IMR-90 (cell line): ENCODE measurements around the gene F10. TPM values are rescaled to one million over a fixed set of nuclear protein-coding genes. Genes with fewer than 3 reads are reported as not detected.

ENCODE experiments used
- ATAC-seq: fragments of 200-7000 bp; cut with Tn5 transposase; 2 replicates; pipeline ENCODE4 v1.9.1; 2020; ENCODE audit warnings: low read depth, mild to moderate bottlenecking, moderate library complexity
- BruUV-seq: library from RNA; stranded (reverse); fragments of 400-500 nt; replicated peaks from 2 replicates; lab custom pipeline; 2021; lab: Mats Ljungman, UMichigan
- CTCF ChIA-PET: fragments of 300-600 bp; formaldehyde crosslinking; extraction: SDS; loops from one replicate; lab custom pipeline; 2021; ENCODE audit warnings: antibody characterized with exemption; lab: Yijun Ruan, JAX
- POLR2A ChIA-PET: fragments of 300-600 bp; sonication (Branson Sonifier 250); formaldehyde crosslinking; loops from one replicate; lab custom pipeline; 2022; ENCODE audit warnings: antibody characterized with exemption; ENCODE audit not compliant: unreplicated experiment; lab: Charles Lee
- DNase-seq: peaks from one replicate; pipeline ENCODE4 v3.0.0; 2013
- H2AFZ ChIP-seq: replicated peaks from 2 replicates; pipeline ENCODE3; 2013; ENCODE audit warnings: low read length, mild to moderate bottlenecking; ENCODE audit not compliant: poor library complexity
- H2AK5ac ChIP-seq: 2 replicates; pipeline ENCODE4 v1.6.1; 2013; ENCODE audit warnings: low read depth, low read length, inconsistent platforms
- H2AK9ac ChIP-seq: replicated peaks from 2 replicates; pipeline ENCODE3; 2013; ENCODE audit warnings: mild to moderate bottlenecking, low read depth, low read length, moderate library complexity; ENCODE audit not compliant: poor library complexity
- H2BK120ac ChIP-seq: 2 replicates; pipeline ENCODE4 v1.6.1; 2013; ENCODE audit warnings: low read depth, low read length, inconsistent platforms
- H2BK15ac ChIP-seq: 3 replicates; pipeline ENCODE4 v1.6.1; 2013; ENCODE audit warnings: low read depth, low read length, inconsistent platforms
- H2BK20ac ChIP-seq: 2 replicates; pipeline ENCODE4 v1.6.1; 2013; ENCODE audit warnings: low read depth, mild to moderate bottlenecking, inconsistent platforms, low read length, moderate library complexity
- H2BK5ac ChIP-seq: 2 replicates; pipeline ENCODE4 v1.6.1; 2013; ENCODE audit warnings: mild to moderate bottlenecking, low read depth, low read length, inconsistent platforms; ENCODE audit not compliant: poor library complexity, severe bottlenecking
- H3K14ac ChIP-seq: replicated peaks from 2 replicates; pipeline ENCODE4 v1.6.1; 2013; ENCODE audit warnings: low read depth, low read length, inconsistent platforms
- H3K18ac ChIP-seq: 2 replicates; pipeline ENCODE4 v1.6.1; 2013; ENCODE audit warnings: low read depth, low read length, control low read depth
- H3K23ac ChIP-seq: 2 replicates; pipeline ENCODE4 v1.6.1; 2013; ENCODE audit warnings: low read depth, low read length, inconsistent platforms
- H3K27ac ChIP-seq: 2 replicates; pipeline ENCODE4 v1.5.1; 2013; ENCODE audit warnings: mild to moderate bottlenecking, control low read depth, low read length; ENCODE audit not compliant: insufficient read depth
- H3K27me3 ChIP-seq: 2 replicates; pipeline ENCODE4 v1.6.1; 2013; ENCODE audit warnings: low read length; ENCODE audit not compliant: control insufficient read depth, insufficient read depth
- H3K36me3 ChIP-seq: 2 replicates; pipeline ENCODE4 v1.6.1; 2013; ENCODE audit warnings: low read length, mixed read lengths; ENCODE audit not compliant: control insufficient read depth, insufficient read depth
- H3K4ac ChIP-seq: 2 replicates; pipeline ENCODE4 v1.6.1; 2013; ENCODE audit warnings: low read depth, low read length, inconsistent platforms
- H3K4me1 ChIP-seq: 2 replicates; pipeline ENCODE4 v1.6.1; 2013; ENCODE audit warnings: low read length, mixed read lengths; ENCODE audit not compliant: control insufficient read depth, insufficient read depth
- H3K4me2 ChIP-seq: 2 replicates; pipeline ENCODE4 v1.6.1; 2013; ENCODE audit warnings: low read depth, mild to moderate bottlenecking, control low read depth, low read length, moderate library complexity
- H3K4me3 ChIP-seq: 2 replicates; pipeline ENCODE4 v1.5.1; 2013; ENCODE audit warnings: low read depth, mild to moderate bottlenecking, control low read depth, low read length, moderate library complexity; ENCODE audit not compliant: insufficient read depth
- H3K56ac ChIP-seq: 2 replicates; pipeline ENCODE4 v1.6.1; 2013; ENCODE audit warnings: low read length, inconsistent platforms; ENCODE audit not compliant: insufficient read depth; ENCODE audit errors: extremely low read depth
- H3K79me1 ChIP-seq, 2 experiments: 2 replicates each; pipeline ENCODE4 v1.6.1; 2013; ENCODE audit warnings: low read length in 2 of 2, inconsistent platforms in 1 of 2, low read depth in 1 of 2
- H3K9ac ChIP-seq: 2 replicates; pipeline ENCODE4 v1.6.1; 2013; ENCODE audit warnings: low read depth, low read length, control low read depth
- H3K9me1 ChIP-seq: 2 replicates; pipeline ENCODE4 v1.6.1; 2013; ENCODE audit warnings: low read length, inconsistent platforms; ENCODE audit not compliant: insufficient read depth
- H3K9me3 ChIP-seq: 2 replicates; pipeline ENCODE4 v1.6.1; 2013; ENCODE audit warnings: low read length; ENCODE audit not compliant: control insufficient read depth, insufficient read depth
- H4K20me1 ChIP-seq: 2 replicates; pipeline ENCODE4 v1.6.1; 2013; ENCODE audit warnings: low read length, inconsistent platforms; ENCODE audit not compliant: insufficient read depth
- H4K5ac ChIP-seq: 2 replicates; pipeline ENCODE4 v1.6.1; 2013; ENCODE audit warnings: mild to moderate bottlenecking, low read depth, low read length, control low read depth
- H4K8ac ChIP-seq, 2 experiments: 2 replicates each; pipeline ENCODE4 v1.6.1; 2013; ENCODE audit warnings: low read depth in 2 of 2, low read length in 2 of 2, control low read depth in 1 of 2, inconsistent platforms in 1 of 2
- H4K91ac ChIP-seq: 2 replicates; pipeline ENCODE4 v1.6.1; 2013; ENCODE audit warnings: low read depth, low read length, inconsistent platforms; ENCODE audit not compliant: insufficient read depth
- MXI1 ChIP-seq: IDR thresholded peaks from 2 replicates; pipeline ENCODE4 v1.6.1; 2012; ENCODE audit warnings: low read depth, mild to moderate bottlenecking, low read length, moderate library complexity, borderline replicate concordance
- RCOR1 ChIP-seq: IDR thresholded peaks from 2 replicates; pipeline ENCODE4 v1.6.1; 2012; ENCODE audit warnings: mild to moderate bottlenecking, low read length, improper control_type of control experiment; ENCODE audit not compliant: insufficient replicate concordance
- WGBS, 2 experiments: methylation state at CpG; one replicate each; pipeline versions ENCODE4 v1.1.5 to v1.1.7; 2013; ENCODE audit warnings: missing lambda C conversion rate in 2 of 2; ENCODE audit not compliant: insufficient read length in 1 of 2; ENCODE audit errors: extremely low coverage in 2 of 2; 5-methylcytosine and 5-hydroxymethylcytosine counted together
- dilution Hi-C: fragments of 300-500 bp; cut with HindIII; formaldehyde crosslinking; loops from one replicate; pipeline ENCODE4 v1.14.3; 2018; ENCODE audit warnings: low sequenced_read_pairs; ENCODE audit not compliant: unreplicated experiment
- in situ Hi-C: fragments of 300-500 bp; cut with MboI; formaldehyde crosslinking; loops from 3 replicates; pipeline ENCODE4 v1.14.3; 2019; ENCODE audit warnings: low sequenced_read_pairs, inconsistent platforms, mixed read lengths
- intact Hi-C: fragments of 100-400 bp; cut with micrococcal nuclease; formaldehyde crosslinking; loops from 2 replicates; pipeline ENCODE4 v1.10.0; 2022
- polyA plus RNA-seq, 3 experiments: library from polyadenylated mRNA; depleted of rRNA; stranded (reverse); fragments of >200 nt; gene quantifications; 2 replicates each; pipeline ENCODE4 v1.2.3, GENCODE V29; 2012; ENCODE audit warnings: low replicate concordance in 1 of 3
- total RNA-seq: library from RNA; depleted of rRNA; stranded (reverse); fragments of >200 nt; gene quantifications from 2 replicates; pipeline ENCODE4 v1.2.3, GENCODE V29; 2012

F10 gene
- total and polyA plus RNA-seq, 2 of the 4 experiments (the other 2 are of a cell fraction): 9.1 to 19.5 TPM

DNA sequence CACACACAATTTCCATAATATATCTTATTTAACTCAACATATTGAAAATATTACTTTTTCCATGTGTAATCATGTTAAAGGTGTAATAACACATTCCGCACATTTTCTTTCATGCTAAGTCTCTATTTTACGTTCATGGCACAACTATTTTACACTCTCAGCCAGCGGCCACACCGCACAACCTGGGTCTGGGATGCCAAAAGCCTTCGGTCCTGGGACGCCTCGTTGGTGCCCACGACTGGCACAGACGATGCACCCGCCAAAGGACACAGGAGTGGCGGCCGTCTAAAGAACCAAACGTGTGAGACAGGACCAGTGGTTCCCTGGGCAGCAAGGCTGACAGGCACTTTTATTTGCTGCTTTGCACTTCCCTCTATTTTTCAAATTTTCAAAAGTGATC lies 25.8 kb downstream of the F10 start:
- H3K36me3 ChIP-seq: no peaks in the 10 kb centered on the region
- H3K4me1 ChIP-seq: peaks cover 5% of the 10 kb centered on the region
- H3K4me2 ChIP-seq: no peak overlapping the region
- no peaks in the 10 kb centered on the region for H3K9me3 ChIP-seq
- H2AK9ac ChIP-seq: no peak overlapping the region
- no peak overlapping the region for H3K23ac ChIP-seq
- ATAC-seq (no peak), DNase-seq (no peak)
- H4K20me1 ChIP-seq: no peaks in the 10 kb centered on the region
- no peak overlapping the region for H3K4me3 ChIP-seq
- WGBS, 2 experiments: 96% methylated on average over 7 of the region's 13 CpGs; no CpG with 5 or more reads in 1 of the 2 experiments
- no peaks in the 10 kb centered on the region for H3K79me1 ChIP-seq
- no peak overlapping the region for H4K8ac ChIP-seq
- TF ChIP-seq RCOR1 (no peak), MXI1 (no peak)
- no peak overlapping the region for H2BK20ac ChIP-seq
- no TSS peak for BruUV-seq
- H4K5ac ChIP-seq: no peak overlapping the region
- CTCF ChIA-PET: no interaction called here
- no peak overlapping the region for H3K56ac ChIP-seq
- POLR2A ChIA-PET: no interaction called here
- intact Hi-C loops (no loop called here), dilution Hi-C loops (no loop called here), in situ Hi-C loops (no loop called here)
- no peak overlapping the region for H3K4ac ChIP-seq
- no peak overlapping the region for H2BK15ac ChIP-seq
- no peak overlapping the region for H4K91ac ChIP-seq
- no peak overlapping the region for H2AFZ ChIP-seq
- no peak overlapping the region for H2BK5ac ChIP-seq
- H3K14ac ChIP-seq: no peak overlapping the region
- no peak overlapping the region for H3K9ac ChIP-seq
- H3K18ac ChIP-seq: no peak overlapping the region
- H3K27me3 ChIP-seq: 0 out of 2 replicates have a peak, but pooled peaks cover 2% of the 10 kb centered on the region
- H3K27ac ChIP-seq: no peak overlapping the region
- H3K9me1 ChIP-seq: no peaks in the 10 kb centered on the region; the same call in 1 of the 2 replicates
- H2BK120ac ChIP-seq: no peak overlapping the region
- H2AK5ac ChIP-seq: no peak overlapping the region
